ENCODE measurements around the gene ARAP3. TPM values are rescaled to one million over a fixed set of nuclear protein-coding genes. Genes with fewer than 3 reads are reported as not detected.

ARAP3 gene
- total RNA-seq, 1 experiment from 2014 or later: 2.5 TPM

DNA sequence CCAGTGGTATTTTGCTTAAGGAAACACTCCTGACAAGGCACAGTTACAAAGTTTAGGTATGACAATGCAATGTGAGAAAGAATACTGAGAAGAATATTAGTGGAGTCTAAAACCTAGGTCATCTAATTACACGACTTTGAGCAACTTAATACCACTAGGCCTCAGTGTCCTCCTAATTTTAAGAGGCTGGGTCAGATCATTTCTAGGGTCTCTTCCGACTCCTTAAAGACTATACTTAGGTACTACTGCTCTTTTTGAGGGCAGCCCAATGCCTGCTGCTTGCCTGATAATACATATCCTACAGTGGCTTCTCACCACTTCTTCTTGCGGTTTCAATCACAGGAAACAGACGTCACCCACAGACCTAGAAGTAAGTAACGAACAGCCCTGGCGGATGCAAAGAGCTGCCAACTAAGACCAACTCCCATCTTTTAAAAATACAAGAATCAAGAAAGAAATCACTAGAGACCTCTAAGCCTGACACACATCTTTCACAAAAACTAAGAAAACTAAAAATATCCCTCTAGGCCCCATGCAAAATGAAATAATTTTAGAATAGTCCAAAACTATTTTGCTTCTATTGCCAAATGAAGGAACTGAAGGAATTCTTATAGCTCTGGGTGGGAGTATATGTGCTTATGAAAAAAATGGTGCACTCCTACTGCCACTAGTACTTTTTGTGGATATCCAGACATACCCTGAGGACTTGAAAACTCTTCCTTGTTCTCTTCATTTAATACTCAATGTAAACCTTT is 76.3 kb downstream of the ARAP3 start:
- H3K36me3 ChIP-seq (ENCODE audit: control insufficient read depth, insufficient read depth, low read length): no peaks in the 10 kb centered on the region
- H3K27me3 ChIP-seq (ENCODE audit: control insufficient read depth, insufficient read depth, low read length): no peaks in the 10 kb centered on the region
- intact Hi-C loops (cut with micrococcal nuclease; ENCODE audit: unreplicated experiment) (no loop called here), in situ Hi-C loops (cut with HindIII; ENCODE audit: low pct_unique_long_range_greater_than_20kb, low sequenced_read_pairs) (no loop called here)
- no peak overlapping the region for H3K27ac ChIP-seq (ENCODE audit: low read length)
- H3K4me1 ChIP-seq (ENCODE audit: control insufficient read depth, insufficient read depth, low read length): peaks cover 15% of the 10 kb centered on the region
- no TSS peak for BruUV-seq (replicated peaks)
- H3K9me3 ChIP-seq (ENCODE audit: control insufficient read depth, insufficient read depth, low read depth, low read length): no peaks in the 10 kb centered on the region
- ATAC-seq: no peak
- H3K4me3 ChIP-seq (ENCODE audit: low read depth in 2 of 2, low read length in 2 of 2): no peak overlapping the region
- no peak for DNase-seq (ENCODE audit: low read depth, low spot score)
- ChIA-PET CTCF (interaction anchor here (0.6 kb wide), 1 partner anchor 28 kb away, joined by 4 read pairs; no protein-coding TSS in a partner anchor), POLR2A (interaction anchor here (0.6 kb wide), 2 partner anchors 28 to 34 kb away, joined by 3 to 7 read pairs; no protein-coding TSS in a partner anchor)
- TF ChIP-seq POLR2AphosphoS5 (IDR thresholded peaks at IDR 0.05; ENCODE audit: low read depth, low read length): no peak
- TF ChIP-seq, protein P1, sequence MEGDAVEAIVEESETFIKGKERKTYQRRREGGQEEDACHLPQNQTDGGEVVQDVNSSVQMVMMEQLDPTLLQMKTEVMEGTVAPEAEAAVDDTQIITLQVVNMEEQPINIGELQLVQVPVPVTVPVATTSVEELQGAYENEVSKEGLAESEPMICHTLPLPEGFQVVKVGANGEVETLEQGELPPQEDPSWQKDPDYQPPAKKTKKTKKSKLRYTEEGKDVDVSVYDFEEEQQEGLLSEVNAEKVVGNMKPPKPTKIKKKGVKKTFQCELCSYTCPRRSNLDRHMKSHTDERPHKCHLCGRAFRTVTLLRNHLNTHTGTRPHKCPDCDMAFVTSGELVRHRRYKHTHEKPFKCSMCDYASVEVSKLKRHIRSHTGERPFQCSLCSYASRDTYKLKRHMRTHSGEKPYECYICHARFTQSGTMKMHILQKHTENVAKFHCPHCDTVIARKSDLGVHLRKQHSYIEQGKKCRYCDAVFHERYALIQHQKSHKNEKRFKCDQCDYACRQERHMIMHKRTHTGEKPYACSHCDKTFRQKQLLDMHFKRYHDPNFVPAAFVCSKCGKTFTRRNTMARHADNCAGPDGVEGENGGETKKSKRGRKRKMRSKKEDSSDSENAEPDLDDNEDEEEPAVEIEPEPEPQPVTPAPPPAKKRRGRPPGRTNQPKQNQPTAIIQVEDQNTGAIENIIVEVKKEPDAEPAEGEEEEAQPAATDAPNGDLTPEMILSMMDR (IDR thresholded peaks at IDR 0.05): no peak
- TF ChIP-seq, protein P2, sequence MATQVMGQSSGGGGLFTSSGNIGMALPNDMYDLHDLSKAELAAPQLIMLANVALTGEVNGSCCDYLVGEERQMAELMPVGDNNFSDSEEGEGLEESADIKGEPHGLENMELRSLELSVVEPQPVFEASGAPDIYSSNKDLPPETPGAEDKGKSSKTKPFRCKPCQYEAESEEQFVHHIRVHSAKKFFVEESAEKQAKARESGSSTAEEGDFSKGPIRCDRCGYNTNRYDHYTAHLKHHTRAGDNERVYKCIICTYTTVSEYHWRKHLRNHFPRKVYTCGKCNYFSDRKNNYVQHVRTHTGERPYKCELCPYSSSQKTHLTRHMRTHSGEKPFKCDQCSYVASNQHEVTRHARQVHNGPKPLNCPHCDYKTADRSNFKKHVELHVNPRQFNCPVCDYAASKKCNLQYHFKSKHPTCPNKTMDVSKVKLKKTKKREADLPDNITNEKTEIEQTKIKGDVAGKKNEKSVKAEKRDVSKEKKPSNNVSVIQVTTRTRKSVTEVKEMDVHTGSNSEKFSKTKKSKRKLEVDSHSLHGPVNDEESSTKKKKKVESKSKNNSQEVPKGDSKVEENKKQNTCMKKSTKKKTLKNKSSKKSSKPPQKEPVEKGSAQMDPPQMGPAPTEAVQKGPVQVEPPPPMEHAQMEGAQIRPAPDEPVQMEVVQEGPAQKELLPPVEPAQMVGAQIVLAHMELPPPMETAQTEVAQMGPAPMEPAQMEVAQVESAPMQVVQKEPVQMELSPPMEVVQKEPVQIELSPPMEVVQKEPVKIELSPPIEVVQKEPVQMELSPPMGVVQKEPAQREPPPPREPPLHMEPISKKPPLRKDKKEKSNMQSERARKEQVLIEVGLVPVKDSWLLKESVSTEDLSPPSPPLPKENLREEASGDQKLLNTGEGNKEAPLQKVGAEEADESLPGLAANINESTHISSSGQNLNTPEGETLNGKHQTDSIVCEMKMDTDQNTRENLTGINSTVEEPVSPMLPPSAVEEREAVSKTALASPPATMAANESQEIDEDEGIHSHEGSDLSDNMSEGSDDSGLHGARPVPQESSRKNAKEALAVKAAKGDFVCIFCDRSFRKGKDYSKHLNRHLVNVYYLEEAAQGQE (IDR thresholded peaks at IDR 0.05; ENCODE audit: insufficient read depth in 1 of 2, low read depth in 2 of 2, low read length in 1 of 2): no peak
- TF ChIP-seq SIN3A (IDR thresholded peaks at IDR 0.05; ENCODE audit: borderline replicate concordance, insufficient read depth, low read depth, low read length): no peak
- TF ChIP-seq TCF7L2 (IDR thresholded peaks at IDR 0.05; ENCODE audit: low read depth, low read length): no peak

- H3K36me3 ChIP-seq (ENCODE audit: control insufficient read depth, insufficient read depth, low read length): no peaks in the 10 kb centered on the region
- no peaks in the 10 kb centered on the region for H3K9me3 ChIP-seq (ENCODE audit: control insufficient read depth, insufficient read depth, low read depth, low read length)
- DNase-seq (ENCODE audit: low read depth, low spot score) (peak; percentile 50), ATAC-seq (peak; percentile 55; the same call in 1 of the 2 replicates)
- H3K4me1 ChIP-seq (ENCODE audit: control insufficient read depth, insufficient read depth, low read length): peaks cover 20% of the 10 kb centered on the region
- no peaks in the 10 kb centered on the region for H3K27me3 ChIP-seq (ENCODE audit: control insufficient read depth, insufficient read depth, low read length)
- in situ Hi-C loops (cut with HindIII; ENCODE audit: low pct_unique_long_range_greater_than_20kb, low sequenced_read_pairs): no loop called here
- BruUV-seq (replicated peaks): no TSS peak
- no peak overlapping the region for H3K4me3 ChIP-seq (ENCODE audit: low read depth in 2 of 2, low read length in 2 of 2)
- ChIA-PET POLR2A (no interaction called here), CTCF (interaction anchor here (0.7 kb wide), 1 partner anchor 12 kb away, joined by 3 read pairs; no protein-coding TSS in a partner anchor)
- no peak for TF ChIP-seq SIN3A (IDR thresholded peaks at IDR 0.05; ENCODE audit: borderline replicate concordance, insufficient read depth, low read depth, low read length)
- no peak for TF ChIP-seq POLR2AphosphoS5 (IDR thresholded peaks at IDR 0.05; ENCODE audit: low read depth, low read length)
- no peak for TF ChIP-seq TCF7L2 (IDR thresholded peaks at IDR 0.05; ENCODE audit: low read depth, low read length)
- TF ChIP-seq, protein P1 (IDR thresholded peaks at IDR 0.05): no peak
- TF ChIP-seq, protein P2 (IDR thresholded peaks at IDR 0.05; ENCODE audit: insufficient read depth in 1 of 2, low read depth in 2 of 2, low read length in 1 of 2): no peak
- intact Hi-C loops (cut with micrococcal nuclease; ENCODE audit: unreplicated experiment): no loop called here
- H3K27ac ChIP-seq (ENCODE audit: low read length): 0 out of 2 replicates have a peak overlapping the region, but pooled peaks have one; percentile 19
Measured at GRCh38 chr5:141603923-141604717, 77.9 kb downstream of the ARAP3 start.
